NCI-H1436 (cell line): ENCODE data around the gene MYO18B.
"Not testable (repeated sequence)": the region's sequence is repeated elsewhere in the genome, so short reads cannot be mapped to it uniquely, and the experiment has no call there.

Experiments
- DNase-seq: peaks from one replicate; lab custom pipeline; 2025; lab: John Stamatoyannopoulos, UW

Gene MYO18B

DNA sequence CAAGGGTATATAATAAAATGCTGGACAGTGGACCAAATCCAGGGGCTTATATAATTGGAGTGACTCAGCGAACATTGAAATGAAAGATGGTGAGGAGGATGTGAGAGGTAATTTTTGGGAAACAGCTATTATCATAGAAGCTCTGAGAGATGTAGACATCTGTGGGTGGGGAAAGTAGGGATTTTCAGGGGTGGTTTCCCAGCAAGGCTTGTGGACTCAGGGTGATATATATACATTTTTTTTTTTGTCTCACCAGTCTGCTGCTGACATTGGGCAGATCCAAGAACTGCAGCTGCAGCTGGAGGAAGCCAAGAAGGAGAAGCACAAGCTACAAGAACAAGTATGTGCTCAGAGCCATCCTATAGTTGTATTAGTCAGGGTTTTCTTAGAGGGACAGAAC, 208.1 kb downstream of the MYO18B start:
- no peak for DNase-seq

DNA sequence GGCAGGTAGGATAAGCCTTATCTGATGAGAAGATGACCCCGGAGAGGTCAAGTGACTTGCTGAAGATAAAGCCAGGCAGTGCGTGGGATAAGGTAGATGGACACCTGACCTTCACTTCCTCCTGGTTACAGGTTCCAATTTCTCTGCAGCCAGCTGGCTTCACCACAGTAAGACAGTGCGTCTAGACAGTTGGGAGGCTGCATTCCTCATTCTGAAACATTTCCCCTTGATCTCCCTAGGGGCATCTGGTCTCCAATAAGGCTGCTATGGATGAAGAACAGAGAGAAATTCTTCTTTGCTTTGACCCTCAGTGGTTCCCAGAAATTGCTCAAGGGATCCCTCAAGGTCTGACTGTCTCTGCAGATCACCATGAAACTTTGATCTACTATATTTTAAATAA, 211.3 kb downstream of the MYO18B start:
- no peak for DNase-seq

DNA sequence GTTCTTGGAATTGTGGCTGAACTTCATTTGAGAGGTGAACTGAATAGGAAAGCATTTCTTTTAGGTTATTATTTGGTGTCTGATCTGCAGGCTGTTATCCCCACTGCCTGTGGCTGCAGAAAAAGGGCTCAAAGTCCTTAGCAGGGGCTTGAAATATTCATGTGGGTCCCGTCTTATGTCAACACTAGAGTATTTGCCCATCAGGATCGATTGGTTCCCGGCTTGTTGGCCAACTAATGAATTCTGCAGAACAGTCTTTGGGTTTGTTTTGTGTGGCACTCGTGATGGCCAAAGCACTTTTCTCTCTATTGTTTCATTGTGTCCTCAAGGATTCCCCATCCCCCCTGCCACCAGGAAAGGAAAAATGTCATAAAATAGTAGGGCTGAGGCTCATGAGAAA, 211.9 kb downstream of the MYO18B start:
- no peak for DNase-seq

DNA sequence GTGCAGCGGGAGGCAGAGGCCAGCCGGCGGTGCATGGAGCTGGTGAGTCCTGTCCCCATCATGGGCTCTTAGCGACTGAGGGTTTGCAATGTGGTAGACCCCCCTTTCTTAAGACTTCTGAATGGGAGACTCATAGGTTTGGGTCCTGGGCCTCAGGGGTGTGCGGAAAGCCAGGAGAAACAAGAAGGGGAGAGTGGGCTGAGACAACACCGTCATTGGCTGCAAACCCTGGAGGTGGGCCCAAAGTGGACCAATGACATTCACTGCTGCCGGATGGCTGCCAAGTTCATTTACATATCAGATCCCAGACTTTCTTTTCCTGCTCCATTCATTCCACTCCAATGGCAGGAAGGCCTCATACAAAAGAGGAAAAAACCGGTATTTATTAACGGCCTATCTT, 213.3 kb downstream of the MYO18B start:
- no peak for DNase-seq

DNA sequence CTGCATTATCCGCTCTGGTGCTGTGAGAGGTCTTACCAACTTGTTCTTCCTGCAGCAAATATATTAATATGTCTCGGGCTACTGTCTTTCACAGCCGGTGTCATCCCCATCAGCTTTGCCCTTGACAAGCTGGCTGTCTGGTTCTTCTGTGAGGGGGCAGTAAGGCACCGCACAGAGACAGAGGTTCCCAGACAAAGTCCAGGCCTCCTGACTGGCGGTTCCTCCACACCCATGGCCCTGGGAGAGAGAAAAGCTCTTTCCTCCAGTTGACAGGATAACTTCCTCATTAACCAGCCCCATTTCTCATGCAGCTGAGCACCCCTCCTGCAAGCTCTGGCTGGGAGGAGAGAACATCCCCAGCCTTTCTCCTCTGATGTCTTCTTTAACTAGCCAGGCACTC, 214.8 kb downstream of the MYO18B start:
- no peak for DNase-seq

DNA sequence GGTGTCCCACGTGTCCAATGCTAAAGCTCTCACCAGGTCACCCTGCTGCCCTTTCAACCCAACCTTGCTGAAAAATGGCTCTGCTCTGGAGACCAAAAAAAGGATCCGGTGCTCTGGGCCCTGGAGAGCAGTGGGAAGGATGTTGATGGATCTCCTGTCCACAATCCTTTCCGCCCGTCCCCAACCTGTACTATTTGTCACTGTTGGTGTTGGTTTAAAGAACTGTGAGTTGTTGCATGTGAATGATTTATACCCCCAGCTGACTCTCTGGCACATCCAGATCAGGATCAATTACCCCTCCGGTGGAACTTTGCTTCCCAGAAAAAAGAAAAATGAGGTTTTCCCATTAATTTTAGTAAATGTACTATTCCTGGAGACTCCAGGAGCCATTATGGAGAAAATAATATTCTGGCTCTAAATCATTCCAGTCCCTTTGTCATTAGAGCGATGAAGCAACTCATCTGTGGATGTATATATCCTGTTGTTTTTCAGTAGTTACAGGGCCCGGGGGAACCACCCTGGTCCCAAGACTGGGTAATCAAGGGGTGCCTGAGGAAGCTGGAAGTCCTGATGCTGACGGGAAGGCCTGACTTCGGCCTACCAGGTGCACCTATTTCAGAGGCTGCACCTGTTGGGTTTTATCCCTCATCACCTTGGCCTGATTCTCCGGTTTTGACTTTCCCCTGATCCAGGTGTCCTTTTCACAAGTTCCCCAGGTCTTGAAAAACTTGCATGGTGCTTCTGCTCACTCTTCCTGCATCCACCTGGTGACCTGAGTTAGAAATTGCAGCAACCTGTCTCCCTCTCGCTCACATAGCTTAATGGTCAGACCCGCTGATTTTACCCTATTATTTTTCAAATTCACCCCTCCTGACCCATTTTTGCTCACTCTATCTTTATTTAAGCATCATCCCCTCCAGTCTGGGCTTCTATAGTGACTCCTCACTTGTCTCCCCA, 218.1 kb downstream of the MYO18B start:
- no peak for DNase-seq

DNA sequence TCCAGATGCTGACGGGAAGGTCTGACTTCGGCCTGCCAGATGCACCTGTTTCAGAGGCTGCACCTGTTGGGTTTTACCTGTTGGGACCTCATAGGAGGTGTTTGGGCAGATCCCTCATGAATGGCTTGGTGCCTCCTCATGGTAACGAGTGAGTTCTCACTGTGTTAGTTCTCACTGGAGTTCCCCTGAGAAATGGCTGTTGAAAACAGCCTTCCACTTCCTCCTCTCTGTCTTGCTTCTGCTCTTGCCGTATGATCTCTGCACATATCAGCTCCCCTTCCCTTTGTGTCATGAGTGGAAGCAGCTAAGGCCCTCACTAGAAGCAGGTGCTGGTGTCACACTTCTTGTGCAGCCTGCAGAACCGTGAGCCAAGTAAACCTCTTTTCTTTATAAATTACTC, 219.7 kb downstream of the MYO18B start:
- no peak for DNase-seq

DNA sequence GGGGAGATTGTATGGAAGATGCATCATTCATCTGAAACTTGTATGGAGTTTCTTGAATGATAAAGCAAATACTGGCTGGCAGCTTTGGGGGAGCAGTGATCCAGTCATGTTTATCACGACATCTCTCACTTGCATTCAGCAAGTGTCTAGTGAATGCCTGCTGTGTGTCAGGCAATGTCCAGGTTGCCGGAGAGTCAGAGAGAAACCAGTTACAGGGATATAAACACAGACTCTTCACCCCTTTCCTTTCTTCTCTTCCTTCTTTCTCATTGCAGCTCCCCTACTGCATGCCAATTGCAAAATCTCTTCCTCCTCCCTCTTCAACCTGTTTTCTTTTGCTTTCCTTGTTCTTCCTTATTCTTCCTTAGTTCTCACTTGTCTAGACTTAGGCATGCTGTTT, 220.7 kb downstream of the MYO18B start:
- no peak for DNase-seq

DNA sequence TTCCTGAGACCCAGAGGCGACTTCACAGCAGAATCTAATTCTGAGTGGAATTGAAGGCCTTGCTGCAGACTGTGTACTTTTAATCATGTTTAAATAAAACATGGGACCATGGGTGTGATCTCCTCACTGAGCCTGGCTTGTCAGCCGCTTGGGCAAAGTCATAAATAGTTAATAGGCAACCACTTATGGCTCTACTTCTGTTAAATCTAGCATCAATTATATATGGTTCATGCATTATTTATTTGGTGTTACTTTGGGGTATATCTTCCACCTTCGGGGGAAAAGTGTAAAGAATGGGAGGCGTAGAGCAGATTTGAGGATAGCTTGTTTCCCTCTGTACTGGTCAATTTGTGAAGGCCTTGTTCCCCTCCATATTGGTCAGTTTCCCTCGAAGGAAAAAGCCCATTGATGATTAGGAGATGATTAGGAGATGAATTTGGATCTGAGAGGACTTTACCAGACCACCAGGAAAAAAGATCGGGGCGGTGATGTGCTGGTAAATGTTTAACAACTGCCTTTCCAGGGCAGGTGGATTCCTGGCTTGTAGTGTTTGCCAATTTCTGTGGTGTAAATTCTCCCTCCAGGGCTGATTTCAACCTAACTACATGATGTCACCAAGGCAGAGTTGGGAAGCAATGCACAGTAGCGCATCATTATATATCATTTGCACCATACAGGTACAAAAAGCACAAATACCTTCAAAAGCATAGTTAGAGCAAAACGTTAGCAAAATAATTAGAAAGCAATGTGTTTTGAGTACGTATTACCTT, 223.2 kb downstream of the MYO18B start:
- no peak for DNase-seq

DNA sequence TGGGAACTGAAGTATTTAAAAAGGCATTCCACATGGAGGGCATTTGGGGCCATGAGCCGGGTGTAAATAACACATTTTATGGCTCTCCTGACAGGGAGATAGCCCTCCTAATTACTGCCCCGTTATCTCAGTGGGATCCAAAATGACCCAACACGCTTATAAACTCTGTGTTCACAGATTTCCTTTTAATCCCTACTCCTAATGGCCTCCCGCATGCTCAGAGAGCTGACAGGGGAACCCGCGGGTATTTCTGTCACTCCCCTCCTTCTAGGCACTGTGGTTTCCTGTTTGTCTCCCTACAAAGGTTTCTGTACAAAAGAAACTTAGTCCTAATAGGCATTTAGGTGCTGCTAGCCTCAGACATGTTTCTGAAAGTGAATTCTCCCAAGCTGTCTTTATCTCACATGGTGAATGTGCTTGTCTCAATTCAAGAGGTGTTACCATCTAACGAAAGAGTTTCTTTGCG, 224.5 kb downstream of the MYO18B start:
- DNase-seq, result no peak

DNA sequence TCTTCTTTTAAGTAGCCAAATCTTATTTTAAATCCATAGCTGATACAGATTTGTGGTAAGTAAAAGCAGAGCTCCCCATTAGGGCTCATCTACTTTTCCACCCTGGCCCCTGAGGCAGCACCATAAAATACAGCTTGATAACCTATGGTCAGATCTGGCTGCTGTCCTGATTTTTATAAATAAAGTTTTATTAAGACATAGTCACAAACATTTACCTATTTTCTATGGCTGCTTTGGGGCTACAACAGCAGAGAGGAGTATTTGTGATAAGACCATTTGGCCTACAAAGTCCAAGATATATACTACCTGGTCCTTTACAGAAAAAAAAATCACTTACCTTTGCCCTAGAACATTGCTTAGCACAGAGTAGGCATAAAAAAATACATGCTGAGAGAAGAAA, 227.3 kb downstream of the MYO18B start:
- no peak for DNase-seq

DNA sequence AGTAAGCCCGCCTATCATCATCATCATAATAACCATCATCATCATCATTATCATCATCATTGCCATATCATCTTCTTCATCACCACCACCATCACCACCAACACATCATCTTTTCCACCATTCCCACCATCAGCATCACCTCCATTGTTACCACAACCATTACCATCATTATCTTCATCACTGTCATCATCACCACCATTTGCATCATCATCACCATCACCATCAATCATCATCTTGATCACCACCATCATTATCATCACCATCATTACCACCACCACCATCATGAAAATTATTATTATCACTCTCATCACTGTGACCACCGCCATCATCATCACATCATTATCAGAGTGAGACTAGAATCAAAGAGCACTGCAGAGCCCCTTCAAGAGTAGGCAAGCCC, 227.9 kb downstream of the MYO18B start:
- DNase-seq, result no peak

DNA sequence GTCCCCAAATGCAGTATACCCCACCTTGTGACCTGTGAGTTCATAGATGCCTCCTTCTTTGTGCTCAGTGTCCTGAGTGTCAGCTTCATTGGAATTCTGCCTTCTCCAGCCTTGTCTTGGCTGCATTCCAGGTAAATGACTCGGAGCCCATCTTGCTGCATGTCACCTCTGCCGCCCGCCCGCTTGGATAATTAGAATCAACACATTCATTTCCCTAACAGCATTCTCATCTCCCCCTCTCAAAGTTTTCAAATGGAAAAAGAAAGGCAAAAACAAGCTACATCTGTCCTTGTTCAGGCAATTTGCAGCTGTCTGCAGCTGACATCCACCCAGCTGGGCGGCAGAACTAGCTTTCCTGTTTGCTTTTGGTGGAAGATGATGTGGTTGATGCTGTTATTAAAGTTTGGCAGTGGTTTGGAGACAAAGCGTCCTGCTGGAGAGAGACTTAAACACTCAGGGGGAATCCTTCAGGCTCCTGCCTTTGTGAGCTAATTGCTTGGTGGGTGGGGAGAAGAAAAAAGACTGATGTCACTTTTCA, 228.5 kb downstream of the MYO18B start:
- peak; percentile 42 for DNase-seq

DNA sequence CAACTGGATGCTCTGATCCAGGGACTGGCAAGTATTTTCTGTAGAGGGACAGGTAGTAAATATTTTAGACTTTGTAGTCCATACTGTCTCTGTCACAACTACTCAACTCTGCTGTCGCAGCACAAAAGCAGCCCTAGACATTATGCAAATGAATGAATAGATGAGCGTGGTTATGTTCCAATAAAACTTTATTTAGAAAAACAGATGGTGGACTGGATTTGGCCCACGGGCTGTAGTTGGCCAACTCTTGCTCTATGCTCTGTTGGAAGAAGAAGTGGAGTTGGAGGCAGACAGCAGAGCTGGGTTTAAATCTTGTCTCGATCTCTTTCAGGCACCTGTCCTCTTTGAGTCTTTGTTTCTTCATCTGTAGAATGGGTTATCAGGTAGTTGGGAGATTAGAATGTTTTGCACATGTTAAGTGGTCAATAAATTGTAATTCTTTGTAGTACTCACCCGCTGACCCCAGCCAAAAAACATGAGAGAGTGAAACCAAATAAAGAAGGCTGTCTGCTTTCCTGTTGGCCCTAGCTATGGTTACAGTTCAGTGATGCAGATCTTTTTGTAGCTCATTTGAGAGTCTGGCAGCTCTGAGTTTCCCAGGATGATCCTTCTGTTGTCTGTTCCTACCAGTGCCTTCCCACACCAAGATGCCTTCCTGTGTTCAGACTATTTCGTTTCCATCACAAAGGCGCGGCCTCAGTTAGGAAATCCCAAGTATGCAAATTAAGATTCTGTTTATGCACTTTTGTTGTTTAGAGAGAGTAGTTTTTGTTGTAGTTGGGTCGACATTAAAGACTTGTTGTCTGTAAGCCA, 229.2 kb downstream of the MYO18B start:
- DNase-seq, result no peak

DNA sequence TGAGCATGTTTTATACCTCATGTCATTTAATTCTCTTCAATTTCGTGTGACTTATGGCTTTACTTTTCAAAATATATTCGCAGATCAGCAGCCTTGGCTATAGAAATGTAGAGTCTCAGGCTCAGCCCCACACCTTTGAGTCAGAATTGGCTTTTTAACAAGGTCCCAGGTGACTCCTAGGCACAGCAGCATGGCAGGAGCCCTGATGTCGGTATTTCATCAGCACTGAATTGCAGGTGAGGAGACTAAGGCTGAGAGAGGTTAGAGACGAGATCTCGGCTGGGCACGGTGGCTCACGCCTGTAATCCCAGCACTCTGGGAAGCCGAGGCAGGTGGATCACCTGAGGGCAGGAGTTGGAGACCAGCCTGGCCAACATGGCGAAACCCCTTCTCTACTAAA, 230.4 kb downstream of the MYO18B start:
- no peak for DNase-seq

DNA sequence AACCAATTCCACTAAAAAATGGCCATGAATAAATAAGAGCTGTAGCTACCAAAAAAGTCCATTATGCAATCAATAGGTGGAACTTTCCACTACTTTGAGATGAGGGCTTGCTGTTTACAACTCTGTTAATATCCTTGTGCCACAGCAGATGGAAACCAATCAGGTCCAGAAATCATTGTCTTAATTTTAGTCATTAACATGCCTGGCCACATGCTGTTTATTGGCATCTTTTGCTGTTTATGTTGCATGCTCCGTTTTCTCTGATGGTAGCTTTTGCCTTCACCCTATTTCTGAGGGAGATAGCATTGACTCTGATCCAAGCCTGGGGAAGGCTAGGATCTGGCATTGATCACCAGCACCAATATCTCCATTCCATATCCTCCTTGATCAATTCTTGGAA, 234.4 kb downstream of the MYO18B start:
- DNase-seq, result no peak

DNA sequence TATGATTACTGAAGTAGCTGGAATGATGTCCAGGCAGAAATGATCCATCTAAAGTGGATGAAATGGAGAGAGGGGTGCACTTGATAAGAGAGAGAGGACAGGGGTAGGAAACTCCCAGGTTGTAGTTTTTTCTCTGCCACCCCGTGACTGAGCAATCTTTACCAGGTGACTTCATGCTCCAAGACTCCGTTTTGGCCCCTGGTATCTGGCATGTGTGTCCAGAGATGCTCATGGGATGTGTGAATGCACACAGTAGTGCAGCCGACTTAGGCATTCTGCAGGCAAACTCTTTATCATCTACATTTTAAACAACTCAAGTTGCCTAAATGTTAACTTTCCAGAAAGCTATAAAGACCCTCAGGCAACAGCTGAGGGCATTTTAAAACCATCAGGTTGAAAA, 238.0 kb downstream of the MYO18B start:
- DNase-seq, result no peak

DNA sequence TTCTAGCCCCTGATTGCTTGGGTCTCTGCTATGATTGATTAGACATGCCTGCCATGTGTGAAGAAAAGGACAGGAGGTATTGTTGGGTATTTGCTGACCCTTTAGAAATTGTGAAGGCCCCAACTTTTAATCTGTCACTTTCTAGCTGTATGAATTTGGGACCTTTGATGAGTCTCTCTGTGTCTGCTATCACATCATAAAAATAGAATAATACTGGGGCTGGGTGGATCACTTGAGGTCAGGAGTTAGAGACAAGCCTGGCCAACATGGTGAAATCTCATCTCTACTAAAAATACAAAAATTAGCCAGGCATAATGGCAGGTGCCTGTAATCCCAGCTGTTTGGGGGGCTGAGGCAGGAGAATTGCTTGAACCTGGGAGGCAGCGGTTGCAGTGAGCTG, 242.9 kb downstream of the MYO18B start:
- not testable (repeated sequence) for DNase-seq

DNA sequence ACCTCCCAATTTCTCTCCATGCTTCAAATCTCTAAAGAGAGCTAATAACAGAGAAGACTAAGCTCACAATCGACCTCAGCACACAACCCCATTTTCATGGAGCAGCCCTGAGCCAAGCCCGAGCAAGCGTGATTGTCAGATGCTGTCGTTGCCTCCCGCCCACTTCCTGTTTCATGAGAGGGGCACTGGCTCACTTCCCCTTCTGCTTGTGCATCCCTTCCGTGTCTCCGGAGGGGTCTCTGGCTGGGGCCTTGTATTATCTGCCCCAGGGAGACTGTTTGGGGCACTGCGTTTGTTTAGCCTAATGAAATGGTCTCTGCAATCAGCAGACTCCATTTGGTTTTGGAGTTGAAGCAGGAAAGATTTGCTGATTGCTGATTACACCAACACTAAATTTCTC, 246.0 kb downstream of the MYO18B start:
- DNase-seq, result no peak

DNA sequence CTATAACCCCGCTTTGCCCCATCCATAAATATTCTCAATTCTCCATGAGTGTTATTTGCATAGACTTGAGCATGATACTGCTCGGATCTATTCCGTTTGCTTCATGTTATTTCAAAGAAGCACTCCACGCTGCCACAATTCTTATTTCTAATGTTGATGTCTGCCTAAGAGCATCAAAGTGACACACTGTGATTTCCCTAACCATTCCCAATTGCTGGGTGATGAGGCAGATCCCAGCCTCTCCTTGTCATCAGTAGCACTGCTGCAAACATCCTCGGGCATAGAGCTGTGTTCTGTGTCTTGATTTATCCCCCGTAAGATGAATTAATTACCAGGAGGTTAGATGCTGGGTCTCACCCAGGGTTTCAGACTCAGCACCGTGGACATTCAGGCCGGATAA, 249.0 kb downstream of the MYO18B start:
- DNase-seq, result no peak

DNA sequence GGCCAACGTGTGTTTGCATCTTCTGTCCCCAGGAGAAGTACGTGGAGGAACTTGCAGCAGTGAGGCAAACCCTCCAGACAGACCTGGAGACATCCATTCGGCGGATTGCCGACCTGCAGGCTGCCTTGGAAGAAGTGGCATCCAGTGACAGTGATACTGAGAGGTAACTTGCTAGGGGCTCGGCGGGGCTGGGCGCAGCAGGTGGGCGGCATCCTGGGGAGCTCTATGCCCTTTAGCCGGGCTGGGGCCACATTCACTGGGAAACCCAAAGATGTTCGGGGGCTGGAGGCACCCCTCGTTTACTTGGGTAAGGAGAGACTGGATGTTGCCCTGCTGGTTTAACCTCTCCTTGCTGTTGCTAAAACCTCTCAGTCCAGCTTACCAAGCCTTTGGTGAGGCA, 250.3 kb downstream of the MYO18B start:
- DNase-seq, result no peak

DNA sequence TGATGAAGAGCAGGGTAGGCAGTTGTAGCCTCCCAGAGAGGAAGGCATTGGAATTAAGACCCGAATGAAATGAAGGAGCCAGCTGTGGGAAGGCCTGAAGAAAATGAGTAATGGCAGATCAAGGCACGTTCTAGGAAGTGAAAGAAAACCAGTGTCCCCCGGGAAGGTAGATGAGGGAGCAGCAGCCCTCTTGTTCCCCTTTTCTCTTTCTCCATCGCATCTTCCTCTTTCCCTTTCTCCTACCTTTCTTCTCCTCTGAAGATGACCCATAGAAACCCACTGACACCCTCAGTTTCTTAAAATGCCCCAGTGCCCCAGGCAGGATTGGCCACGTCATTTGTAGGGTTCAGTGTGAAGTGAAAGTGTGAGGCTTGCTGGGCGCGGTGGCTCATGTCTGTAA, 254.7 kb downstream of the MYO18B start:
- no peak for DNase-seq
